Fibroblast of lung (primary cell): ENCODE data around the gene ABHD10. TPM values are rescaled to one million over a fixed set of nuclear protein-coding genes. Genes with fewer than 3 reads are reported as not detected.

Source experiments
- DNase-seq, 2 donors: peaks; one replicate each; pipeline versions ENCODE4 v3.0.0 to v3.0.0-alpha.2; 2010; ENCODE audit warnings: low read depth in 2 of 2
- H2AFZ ChIP-seq: 2 replicates; pipeline ENCODE4 v1.5.1; 2012; ENCODE audit warnings: low read length, control low read depth, inconsistent platforms
- H3K27ac ChIP-seq: 2 replicates; pipeline ENCODE4 v1.5.1; 2011; ENCODE audit warnings: low read length, control low read depth; ENCODE audit not compliant: insufficient read depth
- H3K27me3 ChIP-seq: 2 replicates; pipeline ENCODE4 v1.5.1; 2011; ENCODE audit warnings: mild to moderate bottlenecking, low read length; ENCODE audit not compliant: control insufficient read depth, insufficient read depth
- H3K36me3 ChIP-seq: 2 replicates; pipeline ENCODE4 v1.5.1; 2011; ENCODE audit warnings: low read length; ENCODE audit not compliant: control insufficient read depth, insufficient read depth
- H3K4me1 ChIP-seq: 2 replicates; pipeline ENCODE4 v1.5.1; 2011; ENCODE audit warnings: low read length; ENCODE audit not compliant: control insufficient read depth, insufficient read depth; ENCODE audit errors: extremely low read depth
- H3K4me2 ChIP-seq: 2 replicates; pipeline ENCODE4 v1.5.1; 2011; ENCODE audit warnings: low read length, control low read depth; ENCODE audit not compliant: insufficient read depth; ENCODE audit errors: extremely low read depth
- H3K4me3 ChIP-seq, 4 experiments: fragments of 200-600 bp in 1 of 4; sonication (generic) in 1 of 4; replicated peaks in 1 of 4; 2 replicates each; pipeline ENCODE4 v1.5.1; 2011 to 2016; ENCODE audit warnings: low read length in 4 of 4, low read depth in 3 of 4, mild to moderate bottlenecking in 3 of 4, control low read depth in 2 of 4, inconsistent platforms in 1 of 4, mixed read lengths in 1 of 4; ENCODE audit not compliant: insufficient read depth in 1 of 4; ENCODE audit errors: control extremely low read depth in 1 of 4
- H3K79me2 ChIP-seq: 2 replicates; pipeline ENCODE4 v1.5.1; 2012; ENCODE audit warnings: mild to moderate bottlenecking, low read length, inconsistent platforms; ENCODE audit not compliant: control insufficient read depth, insufficient read depth
- H3K9ac ChIP-seq: 2 replicates; pipeline ENCODE4 v1.5.1; 2011; ENCODE audit warnings: mild to moderate bottlenecking, low read length, control low read depth; ENCODE audit not compliant: insufficient read depth
- H3K9me3 ChIP-seq: 2 replicates; pipeline ENCODE4 v1.5.1; 2012; ENCODE audit warnings: low read depth, low read length; ENCODE audit not compliant: control insufficient read depth, insufficient read depth
- H4K20me1 ChIP-seq: 2 replicates; pipeline ENCODE4 v1.5.1; 2011; ENCODE audit warnings: low read length; ENCODE audit not compliant: control insufficient read depth, insufficient read depth; ENCODE audit errors: extremely low read depth
- CTCF ChIP-seq, 2 donors: IDR thresholded peaks in 1 of 2; conservative IDR thresholded peaks in 1 of 2; 1 replicate in 1 of 2; 2 replicates in 1 of 2; pipeline ENCODE4 v1.5.1; 2011 to 2012; ENCODE audit warnings: low read length in 2 of 2, control low read depth in 1 of 2, inconsistent platforms in 1 of 2, low read depth in 1 of 2, mild to moderate bottlenecking in 1 of 2
- EZH2 ChIP-seq: IDR thresholded peaks from 2 replicates; pipeline ENCODE4 v1.5.1; 2012; ENCODE audit warnings: low read length, control low read depth, mild to moderate bottlenecking; ENCODE audit errors: missing control alignments
- polyA plus RNA-seq, 2 donors: library from polyadenylated mRNA; depleted of rRNA in 1 of 2; stranded (reverse) in 1 of 2; unstranded in 1 of 2; fragments of >200 nt; gene quantifications; 2 replicates each; pipeline ENCODE4 v1.2.1, GENCODE V29; 2011 to 2012; ENCODE audit warnings: missing spikeins in 1 of 2
- total RNA-seq: library from RNA; depleted of rRNA; stranded (reverse); fragments of >200 nt; gene quantifications from 2 replicates; pipeline ENCODE4 v1.2.1, GENCODE V29; 2014

Gene ABHD10
- total and polyA plus RNA-seq, 2 donors (not counting 1 experiment from before 2014, with no cell fraction given): 29.8 to 48.6 TPM

- H3K27ac ChIP-seq: no peak overlapping the region
- no peaks in the 10 kb centered on the region for H3K36me3 ChIP-seq
- H3K27me3 ChIP-seq: no peaks in the 10 kb centered on the region
- TF ChIP-seq CTCF (conservative IDR thresholded peaks at IDR 0.05 in 1 of 2, IDR thresholded peaks at IDR 0.05 in 1 of 2; ENCODE audit: low read depth in 1 of 2, low read length in 2 of 2) (no peak), EZH2 (no peak)
- no peak overlapping the region for H2AFZ ChIP-seq
- H3K9me3 ChIP-seq: no peaks in the 10 kb centered on the region
- H3K4me1 ChIP-seq: no peaks in the 10 kb centered on the region
- H3K4me2 ChIP-seq: no peak overlapping the region
- no peak overlapping the region for H3K4me3 ChIP-seq
- no peak overlapping the region for H3K9ac ChIP-seq
- no peak for DNase-seq
- no peaks in the 10 kb centered on the region for H3K79me2 ChIP-seq
- no peaks in the 10 kb centered on the region for H4K20me1 ChIP-seq
These were observed 52.1 kb downstream of the ABHD10 start for GRCh38 chr3:112030901-112031300.

GRCh38 chr3:112032098-112032731 lies 53.4 kb downstream of the ABHD10 start:
- H3K79me2 ChIP-seq: no peaks in the 10 kb centered on the region
- no peaks in the 10 kb centered on the region for H4K20me1 ChIP-seq
- H3K4me2 ChIP-seq: no peak overlapping the region
- H3K27ac ChIP-seq: no peak overlapping the region
- no peak overlapping the region for H3K9ac ChIP-seq
- no peak for TF ChIP-seq CTCF (conservative IDR thresholded peaks at IDR 0.05 in 1 of 2, IDR thresholded peaks at IDR 0.05 in 1 of 2; ENCODE audit: low read depth in 1 of 2, low read length in 2 of 2)
- TF ChIP-seq EZH2: no peak
- H3K27me3 ChIP-seq: no peaks in the 10 kb centered on the region
- no peak overlapping the region for H2AFZ ChIP-seq
- no peaks in the 10 kb centered on the region for H3K36me3 ChIP-seq
- no peaks in the 10 kb centered on the region for H3K9me3 ChIP-seq
- no peak for DNase-seq
- no peak overlapping the region for H3K4me3 ChIP-seq
- no peaks in the 10 kb centered on the region for H3K4me1 ChIP-seq

GRCh38 chr3:112034436-112034835 lies 55.6 kb downstream of the ABHD10 start, which contains the start of gene TMPRSS7:
Gene TMPRSS7, plus strand, starts transcription at chr3:112034736. Its CDS starts 110 bp downstream, at chr3:112034846.
- Histone ChIP-seq H3K4me2 (no peak within 1 kb of the TSS), H3K36me3 (no peaks in the 10 kb centered on the region), H3K27me3 (no peaks in the 10 kb centered on the region), H2AFZ (no peak within 1 kb of the TSS), H4K20me1 (no peaks in the 10 kb centered on the region), H3K9ac (no peak within 1 kb of the TSS), H3K4me1 (no peaks in the 10 kb centered on the region), H3K27ac (no peak within 1 kb of the TSS), H3K4me3 (no peak within 1 kb of the TSS), H3K9me3 (no peaks in the 10 kb centered on the region), H3K79me2 (no peaks in the 10 kb centered on the region)
- DNase-seq: no peak
- no peak for TF ChIP-seq CTCF (conservative IDR thresholded peaks at IDR 0.05 in 1 of 2, IDR thresholded peaks at IDR 0.05 in 1 of 2; ENCODE audit: low read depth in 1 of 2, low read length in 2 of 2)
- TF ChIP-seq EZH2: no peak
